DMS53 (cell line): ENCODE results near the gene DERA.
A peak's percentile ranks its signal among the peaks of the same experiment; 100 is the strongest.

Source experiments
- DNase-seq: peaks from one replicate; lab custom pipeline; 2025; lab: John Stamatoyannopoulos, UW

DERA gene

GRCh38 chr12:16075887-16076286, 164.8 kb downstream of the DERA start:
- no peak for DNase-seq

DNA sequence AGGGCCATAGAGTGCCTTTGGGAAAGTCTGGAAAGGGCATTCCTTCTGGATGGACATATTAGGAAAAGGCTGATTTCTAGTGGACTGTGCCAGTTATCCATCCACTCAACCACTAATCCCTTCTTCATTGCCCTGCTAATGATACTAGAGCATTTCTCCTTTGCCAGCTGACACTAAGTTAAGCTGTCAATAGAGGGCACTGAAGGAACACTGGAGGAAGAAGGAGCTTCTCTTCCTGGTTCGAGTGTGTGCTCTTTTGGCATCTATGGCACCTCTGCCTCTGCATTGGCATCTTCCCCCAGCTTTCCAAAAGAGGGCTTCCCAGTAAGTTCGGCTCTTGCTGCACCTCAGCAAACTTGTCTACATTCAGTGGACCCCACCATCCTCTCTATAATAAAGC, 165.4 kb downstream of the DERA start:
- peak; percentile 92 for DNase-seq

- no peak for DNase-seq
These were observed 165.9 kb downstream of the DERA start for GRCh38 chr12:16076970-16077522.

GRCh38 chr12:16086462-16086861, 175.3 kb downstream of the DERA start:
- DNase-seq: no peak

- no peak for DNase-seq
These were observed 175.8 kb downstream of the DERA start for GRCh38 chr12:16086942-16087341.
